Transverse colon (tissue), 4 donors: Measurements from ENCODE around the gene AP1S1. TPM values are rescaled to one million over a fixed set of nuclear protein-coding genes. Genes with fewer than 3 reads are reported as not detected.

Experiments
- DNase-seq: peaks from one replicate; pipeline ENCODE4 v3.0.0-alpha.2; 2019
- H3K27ac ChIP-seq, 4 donors: fragments of 200-600 bp; sonication (generic); 2 replicates each; pipeline ENCODE4 v1.5.1; 2016 to 2018; ENCODE audit warnings: inconsistent platforms in 4 of 4
- H3K27me3 ChIP-seq: fragments of 200-600 bp; sonication (generic); 2 replicates; pipeline ENCODE4 v1.5.1; 2017; ENCODE audit warnings: inconsistent platforms
- H3K36me3 ChIP-seq, 4 donors: fragments of 200-600 bp; sonication (generic); 2 replicates each; pipeline ENCODE4 v1.5.1; 2017 to 2019; ENCODE audit warnings: inconsistent platforms in 4 of 4
- H3K4me1 ChIP-seq, 4 donors: fragments of 200-600 bp; sonication (generic); 2 replicates each; pipeline ENCODE4 v1.5.1; 2017 to 2020; ENCODE audit warnings: inconsistent platforms in 4 of 4
- H3K4me3 ChIP-seq, 4 donors: fragments of 200-600 bp; sonication (generic); 1 replicate in 1 of 4; 2 replicates in 3 of 4; pipeline versions ENCODE4 v1.5.1 to v1.6.1; 2017 to 2019; ENCODE audit warnings: inconsistent platforms in 4 of 4
- H3K9me3 ChIP-seq, 2 donors: fragments of 200-600 bp; sonication (generic); 2 replicates each; pipeline ENCODE4 v1.5.1; 2017 to 2019; ENCODE audit warnings: inconsistent platforms in 2 of 2
- CTCF ChIP-seq, 5 experiments: fragments of 200-600 bp in 3 of 5; fragments of 450-650 bp in 2 of 5; sonication (generic) in 3 of 5; IDR thresholded peaks; 1 replicate in 2 of 5; 2 replicates in 3 of 5; pipeline ENCODE4 v1.5.1; 2016 to 2017; ENCODE audit warnings: antibody characterized with exemption in 5 of 5, inconsistent platforms in 3 of 5, mild to moderate bottlenecking in 2 of 5, moderate library complexity in 1 of 5
- EP300 ChIP-seq: sonication (generic); formaldehyde crosslinking; IDR thresholded peaks from one replicate; pipeline ENCODE4 v1.6.1; 2017; ENCODE audit warnings: antibody characterized with exemption, low read depth
- POLR2A ChIP-seq: fragments of 450-650 bp; IDR thresholded peaks from one replicate; pipeline ENCODE4 v1.6.1; 2016; ENCODE audit warnings: antibody characterized with exemption, mild to moderate bottlenecking, moderate library complexity
- POLR2AphosphoS5 ChIP-seq, 3 donors: sonication (generic); formaldehyde crosslinking; IDR thresholded peaks; one replicate each; pipeline ENCODE4 v1.6.1; 2016; ENCODE audit warnings: antibody characterized with exemption in 3 of 3
- WGBS, 2 donors: methylation state at CpG; one replicate each; pipeline ENCODE4 v1.1.5; 2018; ENCODE audit warnings: low coverage in 1 of 2; 5-methylcytosine and 5-hydroxymethylcytosine counted together
- in situ Hi-C, 4 donors: fragments of 200-750 bp; cut with MboI; loops; one replicate each; pipeline versions ENCODE4 v1.15.0 to v1.15.1; 2017; ENCODE audit warnings: low sequenced_read_pairs in 3 of 4, low pct_ligation_motif_present in 1 of 4, low pct_unique_long_range_greater_than_20kb in 1 of 4
- intact Hi-C: fragments of 100-400 bp; cut with DNase I; formaldehyde crosslinking; loops from one replicate; pipeline ENCODE4 v1.15.1; 2023; ENCODE audit warnings: low total_unique reads
- total RNA-seq, 4 donors: library from RNA; depleted of rRNA; stranded (reverse); fragments of >200 nt; gene quantifications; one replicate each; pipeline ENCODE4 v1.1.0, GENCODE V29; 2016

Gene AP1S1
- total RNA-seq, 4 donors from 2014 or later = 18.3 to 87.3 (median 54.0) TPM

GRCh38 chr7:101160910-101161309 is 6.6 kb downstream of the AP1S1 start:
- Histone ChIP-seq H3K27me3 (peaks cover 47% of the 10 kb centered on the region), H3K4me3 (no peak overlapping the region), H3K36me3 (peaks cover 0 to 8% (median 3%) of the 10 kb centered on the region in 4 donors), H3K4me1 (peaks cover 24 to 43% (median 33%) of the 10 kb centered on the region in 4 donors), H3K9me3 (no peaks in the 10 kb centered on the region), H3K27ac (no peak overlapping the region)
- TF ChIP-seq CTCF (IDR thresholded peaks at IDR 0.05) (no peak), POLR2A (no peak), EP300 (no peak), POLR2AphosphoS5 (IDR thresholded peaks at IDR 0.05) (no peak)
- DNase-seq = no peak
- in situ Hi-C loops (no loop called here), intact Hi-C loops (no loop called here)

GRCh38 chr7:101161692-101162471 is 7.6 kb downstream of the AP1S1 start:
- Histone ChIP-seq H3K27ac (no peak overlapping the region), H3K27me3 (peaks cover 57% of the 10 kb centered on the region), H3K4me1 (peaks cover 27 to 44% (median 34%) of the 10 kb centered on the region in 4 donors), H3K4me3 (no peak overlapping the region), H3K36me3 (peaks cover 0 to 8% (median 3%) of the 10 kb centered on the region in 4 donors), H3K9me3 (no peaks in the 10 kb centered on the region)
- in situ Hi-C loops = no loop called here
- DNase-seq = no peak
- TF ChIP-seq POLR2AphosphoS5 (IDR thresholded peaks at IDR 0.05) (no peak), POLR2A (no peak), EP300 (no peak), CTCF (IDR thresholded peaks at IDR 0.05) (no peak)
- intact Hi-C loops = no loop called here
- 70 to 88% methylated on average over 3 to 17 of the region's 17 CpGs for WGBS, 2 donors

GRCh38 chr7:101162551-101163278 is 8.4 kb downstream of the AP1S1 start:
- peak overlapping the region in 1 of 4 donors; percentile 31 for H3K27ac ChIP-seq

More at GRCh38 chr7:101162551-101163278, 8.4 kb downstream of the AP1S1 start:
- Histone ChIP-seq H3K4me1 (peaks cover 27 to 41% (median 34%) of the 10 kb centered on the region in 4 donors), H3K9me3 (no peaks in the 10 kb centered on the region), H3K27me3 (peaks cover 65% of the 10 kb centered on the region), H3K4me3 (peak overlapping the region in 3 of 4 donors; percentile 3 to 44 (median 31)), H3K36me3 (peaks cover 0 to 6% (median 1%) of the 10 kb centered on the region in 4 donors)
- WGBS, 2 donors = 11 to 19% methylated on average over 4 to 15 of the region's 74 CpGs
- DNase-seq = peak; percentile 57
- in situ Hi-C loops (no loop called here), intact Hi-C loops (no loop called here)
- TF ChIP-seq EP300 (no peak), POLR2AphosphoS5 (IDR thresholded peaks at IDR 0.05) (no peak), CTCF (IDR thresholded peaks at IDR 0.05) (no peak), POLR2A (no peak)
